Measurements from ENCODE around the gene CRYM. TPM values are rescaled to one million over a fixed set of nuclear protein-coding genes. Genes with fewer than 3 reads are reported as not detected.
"Not testable (repeated sequence)": the region's sequence is repeated elsewhere in the genome, so short reads cannot be mapped to it uniquely, and the experiment has no call there.

Gene CRYM
- polyA plus RNA-seq, 1 donor = 10.4 TPM

- no peak for DNase-seq
Measured at GRCh38 chr16:21250072-21250923, 27.8 kb downstream of the CRYM start.

GRCh38 chr16:21248179-21248578 lies 29.9 kb downstream of the CRYM start:
- DNase-seq = not testable (repeated sequence)

GRCh38 chr16:21244518-21245215 lies 33.4 kb downstream of the CRYM start:
- DNase-seq = no peak

GRCh38 chr16:21242756-21243155 lies 35.3 kb downstream of the CRYM start:
- no peak for DNase-seq

- no peak for DNase-seq
Measured at GRCh38 chr16:21239646-21240045, 38.4 kb downstream of the CRYM start.

- DNase-seq = no peak
Measured at GRCh38 chr16:21236831-21237230, 41.3 kb downstream of the CRYM start.

- DNase-seq = no peak
Measured at GRCh38 chr16:21235199-21235585, 42.9 kb downstream of the CRYM start.

- DNase-seq = no peak
Measured at GRCh38 chr16:21233521-21234150, 44.5 kb downstream of the CRYM start, which contains the start of gene ANKS4B. Gene ANKS4B, plus strand, starts transcription at chr16:21233699. Its CDS starts 39 bp downstream, at chr16:21233738.

- no peak for DNase-seq
Measured at GRCh38 chr16:21233045-21233520, 45.0 kb downstream of the CRYM start.

- no peak for DNase-seq
Measured at GRCh38 chr16:21228361-21228872, 49.7 kb downstream of the CRYM start.

- no peak for DNase-seq
Measured at GRCh38 chr16:21227866-21228265, 50.2 kb downstream of the CRYM start.

GRCh38 chr16:21226749-21227148 lies 51.3 kb downstream of the CRYM start:
- no peak for DNase-seq

GRCh38 chr16:21224800-21225199 lies 53.3 kb downstream of the CRYM start:
- no peak for DNase-seq

- DNase-seq = no peak
Measured at GRCh38 chr16:21223787-21224186, 54.3 kb downstream of the CRYM start.

GRCh38 chr16:21222495-21223337 lies 55.4 kb downstream of the CRYM start:
- DNase-seq = no peak

- DNase-seq = no peak
Measured at GRCh38 chr16:21219551-21219950, 58.5 kb downstream of the CRYM start.

- no peak for DNase-seq
Measured at GRCh38 chr16:21218153-21218552, 59.9 kb downstream of the CRYM start.

GRCh38 chr16:21217121-21217520 lies 61.0 kb downstream of the CRYM start:
- no peak for DNase-seq

GRCh38 chr16:21214086-21214485 lies 64.0 kb downstream of the CRYM start:
- DNase-seq = no peak

- no peak for DNase-seq
Measured at GRCh38 chr16:21211486-21211885, 66.6 kb downstream of the CRYM start, which contains the start of gene ZP2. Gene ZP2, minus strand, starts transcription at chr16:21211574. Its CDS starts 27 bp downstream, at chr16:21211547.
